Measurements from ENCODE around the gene FOXP1.
"Not testable (repeated sequence)": the region's sequence is repeated elsewhere in the genome, so short reads cannot be mapped to it uniquely, and the experiment has no call there.

The FOXP1 gene

DNA sequence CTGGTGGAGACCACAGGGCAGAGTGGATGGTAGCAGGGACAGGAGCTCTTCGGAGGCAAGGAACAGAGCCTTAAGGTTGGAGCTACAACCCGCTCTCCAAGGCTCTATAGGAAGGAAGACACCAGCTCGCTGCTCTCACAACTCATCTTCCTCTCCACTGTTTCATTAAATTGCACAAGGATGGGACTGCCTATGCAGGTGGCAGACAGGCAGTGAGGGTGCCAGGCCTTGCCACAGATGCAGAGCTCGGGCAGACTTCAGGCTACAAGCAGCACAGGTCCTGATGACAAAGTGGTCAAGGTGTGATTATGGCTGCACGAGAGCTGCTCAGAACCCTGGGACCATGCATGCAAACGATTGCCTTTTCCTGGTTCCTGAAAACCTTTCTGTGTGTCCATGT is 144.6 kb downstream of the FOXP1 start:
- no peak for ATAC-seq
- TF ChIP-seq ZNF70 (CRISPR knock-in tag; IDR thresholded peaks at IDR 0.05) (no peak), RARB (CRISPR knock-in tag; IDR thresholded peaks at IDR 0.05) (no peak), OSR1 (CRISPR knock-in tag; IDR thresholded peaks at IDR 0.05) (no peak), CSDC2 (CRISPR knock-in tag; IDR thresholded peaks at IDR 0.05) (no peak), GLIS3 (CRISPR knock-in tag; IDR thresholded peaks at IDR 0.05) (no peak), ZNF565 (CRISPR knock-in tag; conservative IDR thresholded peaks at IDR 0.05; ENCODE audit: low read depth) (no peak), ZFP3 (CRISPR knock-in tag; IDR thresholded peaks at IDR 0.05) (no peak), PPARA (CRISPR knock-in tag; IDR thresholded peaks at IDR 0.05; ENCODE audit: borderline replicate concordance) (no peak), ESRRG (CRISPR knock-in tag; IDR thresholded peaks at IDR 0.05) (no peak), TCF4 (CRISPR knock-in tag; IDR thresholded peaks at IDR 0.05; ENCODE audit: borderline replicate concordance) (no peak), ZC3H10 (CRISPR knock-in tag; IDR thresholded peaks at IDR 0.05) (no peak), ZFP30 (CRISPR knock-in tag; IDR thresholded peaks at IDR 0.05) (no peak)
- TF ChIP-seq, protein P1, sequence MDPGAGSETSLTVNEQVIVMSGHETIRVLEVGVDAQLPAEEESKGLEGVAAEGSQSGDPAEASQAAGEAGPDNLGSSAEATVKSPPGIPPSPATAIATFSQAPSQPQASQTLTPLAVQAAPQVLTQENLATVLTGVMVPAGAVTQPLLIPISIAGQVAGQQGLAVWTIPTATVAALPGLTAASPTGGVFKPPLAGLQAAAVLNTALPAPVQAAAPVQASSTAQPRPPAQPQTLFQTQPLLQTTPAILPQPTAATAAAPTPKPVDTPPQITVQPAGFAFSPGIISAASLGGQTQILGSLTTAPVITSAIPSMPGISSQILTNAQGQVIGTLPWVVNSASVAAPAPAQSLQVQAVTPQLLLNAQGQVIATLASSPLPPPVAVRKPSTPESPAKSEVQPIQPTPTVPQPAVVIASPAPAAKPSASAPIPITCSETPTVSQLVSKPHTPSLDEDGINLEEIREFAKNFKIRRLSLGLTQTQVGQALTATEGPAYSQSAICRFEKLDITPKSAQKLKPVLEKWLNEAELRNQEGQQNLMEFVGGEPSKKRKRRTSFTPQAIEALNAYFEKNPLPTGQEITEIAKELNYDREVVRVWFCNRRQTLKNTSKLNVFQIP (CRISPR knock-in tag; IDR thresholded peaks at IDR 0.05; ENCODE audit: borderline replicate concordance, low read depth) = no peak
- TF ChIP-seq, protein P2, sequence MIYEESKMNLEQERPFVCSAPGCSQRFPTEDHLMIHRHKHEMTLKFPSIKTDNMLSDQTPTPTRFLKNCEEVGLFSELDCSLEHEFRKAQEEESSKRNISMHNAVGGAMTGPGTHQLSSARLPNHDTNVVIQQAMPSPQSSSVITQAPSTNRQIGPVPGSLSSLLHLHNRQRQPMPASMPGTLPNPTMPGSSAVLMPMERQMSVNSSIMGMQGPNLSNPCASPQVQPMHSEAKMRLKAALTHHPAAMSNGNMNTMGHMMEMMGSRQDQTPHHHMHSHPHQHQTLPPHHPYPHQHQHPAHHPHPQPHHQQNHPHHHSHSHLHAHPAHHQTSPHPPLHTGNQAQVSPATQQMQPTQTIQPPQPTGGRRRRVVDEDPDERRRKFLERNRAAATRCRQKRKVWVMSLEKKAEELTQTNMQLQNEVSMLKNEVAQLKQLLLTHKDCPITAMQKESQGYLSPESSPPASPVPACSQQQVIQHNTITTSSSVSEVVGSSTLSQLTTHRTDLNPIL (CRISPR knock-in tag; IDR thresholded peaks at IDR 0.05; ENCODE audit: low read depth) = no peak
- TF ChIP-seq, protein P3, sequence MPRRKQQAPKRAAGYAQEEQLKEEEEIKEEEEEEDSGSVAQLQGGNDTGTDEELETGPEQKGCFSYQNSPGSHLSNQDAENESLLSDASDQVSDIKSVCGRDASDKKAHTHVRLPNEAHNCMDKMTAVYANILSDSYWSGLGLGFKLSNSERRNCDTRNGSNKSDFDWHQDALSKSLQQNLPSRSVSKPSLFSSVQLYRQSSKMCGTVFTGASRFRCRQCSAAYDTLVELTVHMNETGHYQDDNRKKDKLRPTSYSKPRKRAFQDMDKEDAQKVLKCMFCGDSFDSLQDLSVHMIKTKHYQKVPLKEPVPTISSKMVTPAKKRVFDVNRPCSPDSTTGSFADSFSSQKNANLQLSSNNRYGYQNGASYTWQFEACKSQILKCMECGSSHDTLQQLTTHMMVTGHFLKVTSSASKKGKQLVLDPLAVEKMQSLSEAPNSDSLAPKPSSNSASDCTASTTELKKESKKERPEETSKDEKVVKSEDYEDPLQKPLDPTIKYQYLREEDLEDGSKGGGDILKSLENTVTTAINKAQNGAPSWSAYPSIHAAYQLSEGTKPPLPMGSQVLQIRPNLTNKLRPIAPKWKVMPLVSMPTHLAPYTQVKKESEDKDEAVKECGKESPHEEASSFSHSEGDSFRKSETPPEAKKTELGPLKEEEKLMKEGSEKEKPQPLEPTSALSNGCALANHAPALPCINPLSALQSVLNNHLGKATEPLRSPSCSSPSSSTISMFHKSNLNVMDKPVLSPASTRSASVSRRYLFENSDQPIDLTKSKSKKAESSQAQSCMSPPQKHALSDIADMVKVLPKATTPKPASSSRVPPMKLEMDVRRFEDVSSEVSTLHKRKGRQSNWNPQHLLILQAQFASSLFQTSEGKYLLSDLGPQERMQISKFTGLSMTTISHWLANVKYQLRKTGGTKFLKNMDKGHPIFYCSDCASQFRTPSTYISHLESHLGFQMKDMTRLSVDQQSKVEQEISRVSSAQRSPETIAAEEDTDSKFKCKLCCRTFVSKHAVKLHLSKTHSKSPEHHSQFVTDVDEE (CRISPR knock-in tag; IDR thresholded peaks at IDR 0.05) = no peak

DNA sequence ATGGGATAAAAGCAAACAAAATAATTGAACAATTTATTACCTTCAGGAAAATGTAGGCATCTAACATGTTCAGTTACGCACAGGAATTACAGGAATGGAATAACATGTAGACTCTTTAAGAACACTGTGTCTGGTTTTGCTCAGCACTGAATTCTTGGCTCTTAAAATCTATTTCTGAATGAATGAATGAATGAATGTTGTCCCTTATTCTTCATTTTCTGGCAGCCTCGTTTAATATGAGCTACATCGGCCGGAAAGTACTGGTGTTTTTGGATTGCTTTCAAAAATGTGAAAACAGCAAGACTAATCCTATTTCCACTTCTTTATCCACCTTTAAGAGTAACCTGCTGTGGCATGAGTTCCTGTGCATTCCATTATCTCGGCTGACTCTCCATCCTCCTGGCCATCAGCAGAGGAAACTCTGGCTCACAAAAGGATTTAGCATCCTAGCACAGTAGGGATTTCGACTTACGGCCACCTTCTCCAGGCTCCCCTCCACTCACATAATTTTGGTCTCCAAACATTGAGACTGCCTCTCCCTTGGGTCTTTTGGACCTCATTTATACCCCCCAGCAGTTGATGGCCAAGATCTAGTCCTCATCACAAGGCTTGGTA is 145.3 kb downstream of the FOXP1 start:
- TF ChIP-seq ZFP30 (CRISPR knock-in tag; IDR thresholded peaks at IDR 0.05) (no peak), ZNF8 (CRISPR knock-in tag; IDR thresholded peaks at IDR 0.05) (no peak), ZC3H10 (CRISPR knock-in tag; IDR thresholded peaks at IDR 0.05) (no peak), ZFP3 (CRISPR knock-in tag; IDR thresholded peaks at IDR 0.05) (no peak), TOX (CRISPR knock-in tag; IDR thresholded peaks at IDR 0.05; ENCODE audit: borderline replicate concordance) (peak; percentile 80), SNAI2 (CRISPR knock-in tag; IDR thresholded peaks at IDR 0.05) (peak; percentile 48; the same call in 1 of the 2 replicates), PPARA (CRISPR knock-in tag; IDR thresholded peaks at IDR 0.05; ENCODE audit: borderline replicate concordance) (no peak), GLIS3 (CRISPR knock-in tag; IDR thresholded peaks at IDR 0.05) (no peak), ISL1 (CRISPR knock-in tag; IDR thresholded peaks at IDR 0.05) (peak; percentile 94)
- peak; percentile 68 for ATAC-seq

DNA sequence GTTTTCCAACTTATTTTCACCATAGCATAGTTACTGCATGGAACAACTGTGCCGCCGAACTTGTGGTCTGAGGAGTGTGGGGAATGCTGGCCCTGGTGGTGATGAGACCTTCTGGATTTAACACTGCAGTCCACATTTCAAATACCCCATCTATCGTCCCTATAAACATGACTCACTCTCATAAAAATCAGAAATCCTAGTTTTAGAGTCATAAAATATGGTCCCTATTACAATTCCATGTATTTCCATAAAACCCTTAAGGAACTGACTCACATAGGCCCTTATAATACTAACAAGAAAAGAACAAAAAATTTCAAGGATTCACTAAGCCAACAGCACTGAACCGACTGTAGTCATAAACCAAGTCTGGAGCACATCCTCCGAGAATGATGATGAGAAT is 147.2 kb downstream of the FOXP1 start:
- TF ChIP-seq ZC3H10 (CRISPR knock-in tag; IDR thresholded peaks at IDR 0.05) (no peak), ZFP3 (CRISPR knock-in tag; IDR thresholded peaks at IDR 0.05) (no peak), ESRRG (CRISPR knock-in tag; IDR thresholded peaks at IDR 0.05) (no peak), ARNTL (CRISPR knock-in tag; IDR thresholded peaks at IDR 0.05; ENCODE audit: borderline replicate concordance, low read depth) (no peak), RARB (CRISPR knock-in tag; IDR thresholded peaks at IDR 0.05) (no peak), ZNF565 (CRISPR knock-in tag; conservative IDR thresholded peaks at IDR 0.05; ENCODE audit: low read depth) (no peak), TCF4 (CRISPR knock-in tag; IDR thresholded peaks at IDR 0.05; ENCODE audit: borderline replicate concordance) (no peak), BACH2 (CRISPR knock-in tag; IDR thresholded peaks at IDR 0.05; ENCODE audit: borderline replicate concordance) (no peak)
- TF ChIP-seq, protein P4, sequence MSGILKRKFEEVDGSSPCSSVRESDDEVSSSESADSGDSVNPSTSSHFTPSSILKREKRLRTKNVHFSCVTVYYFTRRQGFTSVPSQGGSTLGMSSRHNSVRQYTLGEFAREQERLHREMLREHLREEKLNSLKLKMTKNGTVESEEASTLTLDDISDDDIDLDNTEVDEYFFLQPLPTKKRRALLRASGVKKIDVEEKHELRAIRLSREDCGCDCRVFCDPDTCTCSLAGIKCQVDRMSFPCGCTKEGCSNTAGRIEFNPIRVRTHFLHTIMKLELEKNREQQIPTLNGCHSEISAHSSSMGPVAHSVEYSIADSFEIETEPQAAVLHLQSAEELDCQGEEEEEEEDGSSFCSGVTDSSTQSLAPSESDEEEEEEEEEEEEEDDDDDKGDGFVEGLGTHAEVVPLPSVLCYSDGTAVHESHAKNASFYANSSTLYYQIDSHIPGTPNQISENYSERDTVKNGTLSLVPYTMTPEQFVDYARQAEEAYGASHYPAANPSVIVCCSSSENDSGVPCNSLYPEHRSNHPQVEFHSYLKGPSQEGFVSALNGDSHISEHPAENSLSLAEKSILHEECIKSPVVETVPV (CRISPR knock-in tag; IDR thresholded peaks at IDR 0.05) = no peak
- TF ChIP-seq, protein P1 (CRISPR knock-in tag; IDR thresholded peaks at IDR 0.05; ENCODE audit: borderline replicate concordance, low read depth) = no peak
- TF ChIP-seq, protein P2 (CRISPR knock-in tag; IDR thresholded peaks at IDR 0.05; ENCODE audit: low read depth) = no peak
- ATAC-seq = no peak

DNA sequence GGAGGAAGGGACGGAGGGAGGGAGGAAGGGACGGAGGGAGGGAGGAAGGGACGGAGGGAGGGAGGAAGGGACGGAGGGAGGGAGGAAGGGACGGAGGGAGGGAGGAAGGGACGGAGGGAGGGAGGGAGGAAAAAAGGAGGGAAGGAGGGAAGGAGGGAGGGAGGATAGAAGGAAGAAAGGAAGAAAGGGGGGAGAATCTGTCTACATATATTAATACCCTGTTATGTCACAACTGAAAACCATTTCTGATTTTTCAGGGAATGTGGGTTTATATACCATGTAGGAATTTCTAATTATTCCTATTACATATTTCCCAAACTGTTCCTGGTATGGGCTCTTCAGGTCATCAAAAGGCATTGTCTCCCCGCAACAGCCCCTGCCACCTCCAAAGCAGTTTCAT is 147.7 kb downstream of the FOXP1 start:
- not testable (repeated sequence) for ATAC-seq

Data from SK-N-SH treated with all-trans-retinoic acid at 6 μM for 48 hours (cell line).